Measurements from ENCODE around the gene ZNF438.
"Not testable (repeated sequence)": the region's sequence is repeated elsewhere in the genome, so short reads cannot be mapped to it uniquely, and the experiment has no call there.

The ZNF438 gene

GRCh38 chr10:31030800-31031199 is 865 bp downstream of the ZNF438 start:
- TF ChIP-seq OSR1 (CRISPR knock-in tag; IDR thresholded peaks at IDR 0.05): no peak
- no peak for TF ChIP-seq TOX (CRISPR knock-in tag; IDR thresholded peaks at IDR 0.05; ENCODE audit: borderline replicate concordance)
- no peak for ATAC-seq

- no peak for ATAC-seq
- TF ChIP-seq ZNF8 (CRISPR knock-in tag; IDR thresholded peaks at IDR 0.05) (no peak), ARNTL (CRISPR knock-in tag; IDR thresholded peaks at IDR 0.05; ENCODE audit: borderline replicate concordance, low read depth) (no peak), POU6F1 (CRISPR knock-in tag; IDR thresholded peaks at IDR 0.05; ENCODE audit: borderline replicate concordance, low read depth) (no peak), ZC3H10 (CRISPR knock-in tag; IDR thresholded peaks at IDR 0.05) (no peak), CREB5 (CRISPR knock-in tag; IDR thresholded peaks at IDR 0.05; ENCODE audit: low read depth) (no peak), OSR1 (CRISPR knock-in tag; IDR thresholded peaks at IDR 0.05) (no peak), ZFP3 (CRISPR knock-in tag; IDR thresholded peaks at IDR 0.05) (no peak), ESRRG (CRISPR knock-in tag; IDR thresholded peaks at IDR 0.05) (no peak), ZNF70 (CRISPR knock-in tag; IDR thresholded peaks at IDR 0.05) (no peak), TOX (CRISPR knock-in tag; IDR thresholded peaks at IDR 0.05; ENCODE audit: borderline replicate concordance) (no peak)
Observed at GRCh38 chr10:31030260-31030659, 1.4 kb downstream of the ZNF438 start.

DNA sequence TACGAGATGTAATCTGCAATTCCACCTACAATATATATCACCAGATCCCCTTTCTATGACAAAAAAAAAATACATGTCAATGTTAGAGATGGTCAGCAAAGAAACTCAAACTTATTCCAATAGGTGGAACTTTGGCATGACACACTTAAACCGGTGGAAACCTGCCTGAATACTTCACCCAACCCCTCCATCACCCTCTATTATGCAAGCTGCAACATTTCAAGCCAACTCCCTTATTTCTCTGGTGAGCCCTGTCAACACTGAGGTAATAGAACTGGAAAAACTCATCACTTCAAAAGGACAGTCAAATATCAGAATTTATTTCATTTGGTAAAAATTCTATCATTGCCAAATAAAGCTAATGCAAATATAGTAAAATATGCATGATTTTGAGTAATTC is 3.6 kb downstream of the ZNF438 start:
- no peak for ATAC-seq
- no peak for TF ChIP-seq ZNF8 (CRISPR knock-in tag; IDR thresholded peaks at IDR 0.05)
- no peak for TF ChIP-seq GLIS3 (CRISPR knock-in tag; IDR thresholded peaks at IDR 0.05)
- no peak for TF ChIP-seq RARB (CRISPR knock-in tag; IDR thresholded peaks at IDR 0.05)
- TF ChIP-seq ARNTL (CRISPR knock-in tag; IDR thresholded peaks at IDR 0.05; ENCODE audit: borderline replicate concordance, low read depth): no peak
- no peak for TF ChIP-seq PATZ1 (CRISPR knock-in tag; IDR thresholded peaks at IDR 0.05; ENCODE audit: borderline replicate concordance)
- no peak for TF ChIP-seq CREB5 (CRISPR knock-in tag; IDR thresholded peaks at IDR 0.05; ENCODE audit: low read depth)
- no peak for TF ChIP-seq TSHZ2 (CRISPR knock-in tag; IDR thresholded peaks at IDR 0.05)

DNA sequence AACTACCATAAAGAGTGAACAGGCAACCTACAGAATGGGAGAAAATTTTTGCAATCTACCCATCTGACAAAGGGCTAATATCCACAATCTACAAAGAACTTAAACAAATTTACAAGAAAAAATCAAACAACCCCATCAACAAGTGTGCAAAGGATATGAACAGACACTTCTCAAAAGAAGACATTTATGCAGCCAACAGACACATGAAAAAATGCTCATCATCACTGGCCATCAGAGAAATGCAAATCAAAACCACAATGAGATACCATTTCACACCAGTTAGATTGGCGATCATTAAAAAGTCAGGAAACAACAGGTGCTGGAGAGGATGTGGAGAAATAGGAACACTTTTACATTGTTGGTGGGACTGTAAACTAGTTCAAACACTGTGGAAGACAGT is 5.4 kb downstream of the ZNF438 start:
- ATAC-seq: not testable (repeated sequence)

DNA sequence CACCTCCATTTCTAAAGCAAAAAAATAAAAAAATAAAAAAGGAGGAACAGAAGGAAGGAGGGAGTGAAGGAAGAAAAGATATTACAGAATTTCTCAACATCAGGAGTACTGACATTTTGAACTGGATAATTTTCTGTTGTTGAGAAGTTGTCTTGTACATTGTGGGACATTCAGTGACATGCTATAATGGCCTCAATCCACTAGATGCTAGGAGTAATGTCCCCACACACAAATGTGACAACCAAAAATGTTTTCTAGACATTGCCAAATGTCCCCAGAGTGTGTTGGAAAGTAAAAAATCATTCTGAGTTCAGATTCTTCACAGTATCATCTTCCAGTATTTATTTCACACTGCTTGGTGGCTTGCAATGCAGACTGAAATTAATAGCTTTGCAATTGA is 6.5 kb downstream of the ZNF438 start:
- ATAC-seq: no peak
- TF ChIP-seq SNAI2 (CRISPR knock-in tag; IDR thresholded peaks at IDR 0.05) (no peak), GLIS3 (CRISPR knock-in tag; IDR thresholded peaks at IDR 0.05) (no peak), CREB5 (CRISPR knock-in tag; IDR thresholded peaks at IDR 0.05; ENCODE audit: low read depth) (no peak), TOX (CRISPR knock-in tag; IDR thresholded peaks at IDR 0.05; ENCODE audit: borderline replicate concordance) (no peak), POU6F1 (CRISPR knock-in tag; IDR thresholded peaks at IDR 0.05; ENCODE audit: borderline replicate concordance, low read depth) (no peak), ZFP30 (CRISPR knock-in tag; IDR thresholded peaks at IDR 0.05) (no peak), TSHZ2 (CRISPR knock-in tag; IDR thresholded peaks at IDR 0.05) (no peak), PPARA (CRISPR knock-in tag; IDR thresholded peaks at IDR 0.05; ENCODE audit: borderline replicate concordance) (no peak), TCF4 (CRISPR knock-in tag; IDR thresholded peaks at IDR 0.05; ENCODE audit: borderline replicate concordance) (no peak), ZC3H10 (CRISPR knock-in tag; IDR thresholded peaks at IDR 0.05) (no peak), ARNTL (CRISPR knock-in tag; IDR thresholded peaks at IDR 0.05; ENCODE audit: borderline replicate concordance, low read depth) (no peak)

All from SK-N-SH treated with all-trans-retinoic acid at 6 μM for 48 hours (cell line).